HFFc6 (cell line): ENCODE measurements around the gene FAM222A. TPM values are rescaled to one million over a fixed set of nuclear protein-coding genes. Genes with fewer than 3 reads are reported as not detected.

Source experiments
- DNase-seq: peaks from one replicate; pipeline ENCODE4 v3.0.0-alpha.2; 2018
- H3K27ac Mint-ChIP-seq: 2 replicates; pipeline ENCODE4 v1.8.0; 2020; ENCODE audit warnings: mild to moderate bottlenecking, mixed read lengths
- H3K27me3 Mint-ChIP-seq: 2 replicates; pipeline ENCODE4 v1.8.0; 2021; ENCODE audit warnings: mild to moderate bottlenecking, moderate library complexity, mixed read lengths; ENCODE audit not compliant: insufficient read depth
- H3K36me3 Mint-ChIP-seq: 2 replicates; pipeline ENCODE4 v1.8.0; 2021; ENCODE audit warnings: low read depth, mixed read lengths
- H3K4me1 Mint-ChIP-seq: 2 replicates; pipeline ENCODE4 v1.8.0; 2020; ENCODE audit warnings: low read depth, mixed read lengths
- H3K4me3 Mint-ChIP-seq: 2 replicates; pipeline ENCODE4 v1.8.0; 2020; ENCODE audit warnings: mild to moderate bottlenecking, moderate library complexity, mixed read lengths
- H3K9me3 Mint-ChIP-seq: 2 replicates; pipeline ENCODE4 v1.8.0; 2020; ENCODE audit warnings: mild to moderate bottlenecking, mixed read lengths
- total RNA-seq, 6 experiments: library from RNA; stranded (reverse); fragmentation: NEBNext Ultra II Directional; extraction: Animal tissue kit (Norgen Biotek cat#: 25700); gene quantifications; 2 replicates in 1 of 6; 3 replicates in 5 of 6; pipeline ENCODE4 v1.2.3, GENCODE V29; 2021
- TF ChIP-seq, protein P1 (sequence below): fragments of 200-600 bp; sonication (generic); IDR thresholded peaks from 2 replicates; pipeline ENCODE4 v1.5.0; 2021; ENCODE audit warnings: antibody characterized with exemption, mild to moderate bottlenecking

The FAM222A gene
- total RNA-seq, 6 experiments from 2014 or later = 0.46 to 0.65 (median 0.64) TPM

DNA sequence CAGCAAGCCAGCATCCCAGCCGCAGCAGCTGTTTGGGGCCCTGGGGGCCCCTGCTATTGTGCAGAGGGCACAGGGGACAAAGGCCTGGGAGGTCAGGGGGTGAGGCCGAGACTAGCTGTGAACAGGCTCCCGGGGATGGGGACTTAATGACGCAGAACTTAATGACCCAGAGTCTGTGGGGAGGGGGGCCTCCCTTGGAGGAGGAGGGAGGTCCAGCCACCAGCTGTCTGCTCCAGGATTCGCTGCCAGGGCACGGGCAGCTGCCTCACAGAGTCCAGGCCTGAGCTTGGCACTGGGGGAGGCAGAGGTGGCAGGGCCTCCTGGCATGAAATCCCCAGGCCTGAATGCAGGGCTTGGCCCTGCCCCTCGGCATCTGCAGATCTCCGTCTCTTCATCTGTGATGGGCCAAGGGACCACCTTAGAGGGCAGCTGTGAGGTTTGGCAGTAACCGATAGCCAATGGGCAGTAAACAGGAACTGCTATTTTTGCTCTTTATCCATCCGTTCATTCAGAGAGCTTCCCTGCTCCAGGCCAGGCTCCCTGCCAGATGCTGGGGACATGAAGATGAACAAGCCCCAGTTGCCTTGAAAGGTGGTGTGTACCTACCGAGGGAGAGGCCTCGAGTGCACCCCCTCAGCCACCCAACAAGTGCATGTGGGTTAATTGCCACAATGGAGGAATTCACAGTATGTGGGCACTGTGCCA lies 6.7 kb downstream of the FAM222A start:
- Mint-ChIP-seq H3K36me3 (no peaks in the 10 kb centered on the region), H3K4me1 (no peaks in the 10 kb centered on the region), H3K27ac (no peak overlapping the region)

DNA sequence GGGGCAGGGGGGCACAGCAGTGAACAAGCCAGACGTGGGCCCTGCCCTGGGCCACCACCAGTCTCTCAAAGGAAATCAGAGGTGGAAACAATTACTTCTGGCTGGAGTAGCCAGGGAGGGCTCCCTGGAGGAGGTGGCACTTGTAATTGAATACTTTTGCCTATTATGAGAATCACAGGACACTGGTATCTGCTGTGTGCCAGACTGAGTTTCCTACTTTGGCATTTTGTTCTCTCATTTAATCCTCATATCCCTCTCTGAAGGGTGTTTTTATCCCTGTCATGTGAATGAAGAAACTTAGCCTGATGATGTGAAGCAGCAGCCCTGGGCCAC lies 7.2 kb downstream of the FAM222A start:
- TF ChIP-seq, protein P1, sequence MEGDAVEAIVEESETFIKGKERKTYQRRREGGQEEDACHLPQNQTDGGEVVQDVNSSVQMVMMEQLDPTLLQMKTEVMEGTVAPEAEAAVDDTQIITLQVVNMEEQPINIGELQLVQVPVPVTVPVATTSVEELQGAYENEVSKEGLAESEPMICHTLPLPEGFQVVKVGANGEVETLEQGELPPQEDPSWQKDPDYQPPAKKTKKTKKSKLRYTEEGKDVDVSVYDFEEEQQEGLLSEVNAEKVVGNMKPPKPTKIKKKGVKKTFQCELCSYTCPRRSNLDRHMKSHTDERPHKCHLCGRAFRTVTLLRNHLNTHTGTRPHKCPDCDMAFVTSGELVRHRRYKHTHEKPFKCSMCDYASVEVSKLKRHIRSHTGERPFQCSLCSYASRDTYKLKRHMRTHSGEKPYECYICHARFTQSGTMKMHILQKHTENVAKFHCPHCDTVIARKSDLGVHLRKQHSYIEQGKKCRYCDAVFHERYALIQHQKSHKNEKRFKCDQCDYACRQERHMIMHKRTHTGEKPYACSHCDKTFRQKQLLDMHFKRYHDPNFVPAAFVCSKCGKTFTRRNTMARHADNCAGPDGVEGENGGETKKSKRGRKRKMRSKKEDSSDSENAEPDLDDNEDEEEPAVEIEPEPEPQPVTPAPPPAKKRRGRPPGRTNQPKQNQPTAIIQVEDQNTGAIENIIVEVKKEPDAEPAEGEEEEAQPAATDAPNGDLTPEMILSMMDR = no peak
- H3K27ac Mint-ChIP-seq = no peak overlapping the region
- peaks cover 25% of the 10 kb centered on the region for H3K27me3 Mint-ChIP-seq

More for the DNA sequence above, 6.7 kb downstream of the FAM222A start:
- Mint-ChIP-seq H3K27me3 (peaks cover 25% of the 10 kb centered on the region), H3K9me3 (no peaks in the 10 kb centered on the region), H3K4me3 (no peak overlapping the region)
- DNase-seq = no peak
- TF ChIP-seq, protein P1 = no peak

DNA sequence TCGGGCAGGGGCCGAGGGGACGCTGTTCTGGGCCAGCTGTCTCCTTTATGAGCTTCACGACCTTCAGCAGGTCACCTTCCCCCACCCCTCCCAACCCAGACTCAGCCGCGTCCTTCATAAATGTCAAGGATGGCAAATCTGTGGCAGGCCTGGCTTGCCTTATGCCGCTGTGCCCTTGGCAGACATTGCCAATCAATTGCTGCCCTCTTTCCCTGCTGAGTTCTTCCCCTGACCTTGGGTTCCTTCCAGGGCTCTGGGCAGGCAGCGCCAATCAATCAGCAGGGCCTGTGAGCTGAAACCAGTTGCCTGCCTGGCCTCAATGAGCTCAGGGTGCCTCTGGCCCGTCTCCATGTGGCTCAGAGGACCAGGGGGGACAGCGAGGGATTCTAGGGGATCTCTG lies 7.7 kb downstream of the FAM222A start:
- Mint-ChIP-seq H3K4me1 (no peaks in the 10 kb centered on the region), H3K36me3 (no peaks in the 10 kb centered on the region), H3K27me3 (peaks cover 22% of the 10 kb centered on the region), H3K9me3 (no peaks in the 10 kb centered on the region), H3K27ac (no peak overlapping the region), H3K4me3 (no peak overlapping the region)
- TF ChIP-seq, protein P1 = no peak
- no peak for DNase-seq

More for the DNA sequence above, 7.2 kb downstream of the FAM222A start:
- Mint-ChIP-seq H3K36me3 (no peaks in the 10 kb centered on the region), H3K4me3 (no peak overlapping the region), H3K9me3 (no peaks in the 10 kb centered on the region), H3K4me1 (no peaks in the 10 kb centered on the region)
- DNase-seq = no peak

DNA sequence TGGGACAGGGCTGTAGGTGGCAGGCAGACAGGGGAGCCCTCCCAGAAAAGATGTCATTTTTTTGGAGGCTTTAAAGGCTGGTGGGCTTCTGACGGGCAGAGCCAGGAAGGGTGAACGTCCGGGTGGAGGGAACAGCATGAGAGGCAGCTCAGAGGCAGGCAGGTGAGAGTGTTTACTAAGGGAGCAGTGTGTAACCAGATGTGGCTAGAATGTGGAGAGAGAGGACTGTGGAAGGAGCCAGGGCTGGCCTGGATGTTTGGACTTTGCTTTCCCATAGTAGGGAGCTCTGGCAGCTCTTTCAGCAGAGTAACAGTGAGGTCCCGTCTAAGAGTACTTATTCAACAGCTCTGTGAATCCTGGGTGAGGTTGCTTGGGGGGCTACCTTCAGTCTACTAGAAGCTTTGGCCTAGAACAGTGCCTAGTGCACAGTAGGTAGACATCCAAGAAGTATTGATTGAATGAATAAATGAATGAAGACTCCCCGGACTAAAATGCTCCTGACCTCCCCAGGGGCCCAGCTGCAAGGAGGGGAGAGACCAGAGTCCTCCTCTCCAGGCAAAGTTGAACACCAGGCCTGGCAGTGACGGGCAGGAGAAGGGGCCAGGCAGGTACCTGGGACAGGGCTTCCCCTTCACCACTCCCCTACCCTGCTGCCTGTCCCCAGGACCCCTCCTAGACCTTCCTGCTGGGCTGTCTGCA lies 8.5 kb downstream of the FAM222A start:
- Mint-ChIP-seq H3K27ac (no peak overlapping the region), H3K4me3 (no peak overlapping the region)
- TF ChIP-seq, protein P1 = no peak

DNA sequence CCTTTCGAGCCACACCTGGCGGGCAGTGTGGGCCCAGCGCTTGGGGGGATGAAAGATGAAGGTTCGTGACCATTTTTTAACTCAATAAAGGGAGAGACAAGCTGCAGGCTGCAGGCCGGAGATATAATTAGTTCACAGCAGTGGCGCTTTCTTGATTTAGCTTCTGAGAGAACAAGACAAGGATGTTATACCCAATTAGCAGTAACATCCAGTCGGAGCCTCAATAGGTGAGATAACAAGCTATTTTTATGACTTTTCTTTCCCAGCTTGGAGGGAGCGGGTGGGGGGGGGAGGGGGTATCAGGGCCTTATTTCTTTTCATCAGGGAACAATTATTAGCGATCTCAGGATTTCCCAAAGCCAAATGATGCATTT lies 9.1 kb downstream of the FAM222A start:
- TF ChIP-seq, protein P1 = no peak
- Mint-ChIP-seq H3K36me3 (no peaks in the 10 kb centered on the region), H3K4me1 (no peaks in the 10 kb centered on the region), H3K27ac (no peak overlapping the region), H3K9me3 (no peaks in the 10 kb centered on the region), H3K4me3 (no peak overlapping the region), H3K27me3 (peaks cover 27% of the 10 kb centered on the region)
- DNase-seq = no peak

More for the DNA sequence above, 8.5 kb downstream of the FAM222A start:
- Mint-ChIP-seq H3K27me3 (peaks cover 21% of the 10 kb centered on the region), H3K4me1 (no peaks in the 10 kb centered on the region), H3K36me3 (no peaks in the 10 kb centered on the region), H3K9me3 (no peaks in the 10 kb centered on the region)
- no peak for DNase-seq
